PC-3 (cell line): ENCODE results near the gene ASH1L. TPM values are rescaled to one million over a fixed set of nuclear protein-coding genes. Genes with fewer than 3 reads are reported as not detected.
A peak's percentile ranks its signal among the peaks of the same experiment; 100 is the strongest.

Source experiments
- ATAC-seq: fragments of 200-7000 bp; cut with Tn5 transposase; 2 replicates; pipeline ENCODE4 v1.9.1; 2020; ENCODE audit warnings: mild to moderate bottlenecking, moderate library complexity
- BruUV-seq: library from RNA; stranded (reverse); fragments of 400-500 nt; replicated peaks from 2 replicates; lab custom pipeline; 2021; lab: Mats Ljungman, UMichigan
- CTCF ChIA-PET: fragments of 300-600 bp; sonication (Branson Sonifier 250); formaldehyde crosslinking; loops from one replicate; lab custom pipeline; 2022; ENCODE audit warnings: antibody characterized with exemption; lab: Charles Lee
- POLR2A ChIA-PET: fragments of 300-600 bp; sonication (Branson Sonifier 250); formaldehyde crosslinking; loops from one replicate; lab custom pipeline; 2022; ENCODE audit warnings: antibody characterized with exemption; ENCODE audit not compliant: unreplicated experiment; lab: Charles Lee
- DNase-seq: peaks from one replicate; pipeline ENCODE4 v3.0.0-alpha.2; 2015
- H2AFZ ChIP-seq: fragments of 300-600 bp; sonication (generic); 2 replicates; pipeline ENCODE4 v1.6.0; 2016; ENCODE audit warnings: antibody characterized with exemption, low read length
- H3F3A ChIP-seq: fragments of 300-600 bp; sonication (generic); one replicate; pipeline ENCODE4 v1.6.0; 2017; ENCODE audit warnings: antibody characterized with exemption, low read length, control low read depth, mild to moderate bottlenecking; ENCODE audit not compliant: unreplicated experiment
- H3K27ac ChIP-seq: fragments of 300-600 bp; sonication (generic); 2 replicates; pipeline ENCODE4 v1.5.1; 2016; ENCODE audit warnings: mild to moderate bottlenecking, low read length
- H3K27me3 ChIP-seq: fragments of 300-600 bp; sonication (generic); 2 replicates; pipeline ENCODE4 v1.6.1; 2016; ENCODE audit warnings: low read length, mixed read lengths
- H3K36me3 ChIP-seq: fragments of 300-600 bp; sonication (generic); 2 replicates; pipeline ENCODE4 v1.6.1; 2016; ENCODE audit warnings: low read depth, mixed run types, low read length, mixed read lengths
- H3K4me1 ChIP-seq: fragments of 300-600 bp; sonication (generic); 2 replicates; pipeline ENCODE4 v1.5.1; 2016; ENCODE audit warnings: low read length; ENCODE audit not compliant: insufficient read depth
- H3K4me2 ChIP-seq: fragments of 300-600 bp; sonication (generic); 2 replicates; pipeline ENCODE4 v1.6.0; 2016; ENCODE audit warnings: low read length
- H3K4me3 ChIP-seq: fragments of 300-600 bp; sonication (generic); 2 replicates; pipeline ENCODE4 v1.5.1; 2016; ENCODE audit warnings: mild to moderate bottlenecking, low read length, mixed read lengths
- H3K79me2 ChIP-seq: fragments of 300-600 bp; sonication (generic); 2 replicates; pipeline ENCODE4 v1.6.1; 2017; ENCODE audit warnings: low read length, mixed read lengths
- H3K9ac ChIP-seq: fragments of 300-600 bp; sonication (generic); 2 replicates; pipeline ENCODE4 v1.6.0; 2016; ENCODE audit warnings: mild to moderate bottlenecking, low read length
- H3K9me2 ChIP-seq: fragments of 300-600 bp; sonication (generic); replicated peaks from 2 replicates; pipeline ENCODE4 v1.6.1; 2016; ENCODE audit warnings: mixed run types, low read length, mixed read lengths
- H3K9me3 ChIP-seq: fragments of 300-600 bp; sonication (generic); 2 replicates; pipeline ENCODE4 v1.6.1; 2016; ENCODE audit warnings: low read length, mixed read lengths
- H4K20me1 ChIP-seq: fragments of 300-600 bp; sonication (generic); 2 replicates; pipeline ENCODE4 v1.6.1; 2016; ENCODE audit warnings: low read length, mixed read lengths
- EZH2 ChIP-seq: fragments of 300-600 bp; sonication (generic); IDR thresholded peaks from one replicate; pipeline ENCODE4 v1.6.1; 2017; ENCODE audit warnings: antibody characterized with exemption, mild to moderate bottlenecking, low read length; ENCODE audit not compliant: unreplicated experiment
- EZH2phosphoT487 ChIP-seq: fragments of 300-600 bp; sonication (generic); IDR thresholded peaks from 2 replicates; pipeline ENCODE4 v1.6.1; 2018; ENCODE audit warnings: mild to moderate bottlenecking, antibody characterized with exemption, low read length, borderline replicate concordance
- intact Hi-C: fragments of 100-400 bp; cut with micrococcal nuclease; formaldehyde crosslinking; loops from 2 replicates; pipeline ENCODE4 v1.9.0; 2023
- total RNA-seq: library from RNA; depleted of rRNA; stranded (reverse); fragments of >200 nt; gene quantifications from 2 replicates; pipeline ENCODE4 v1.2.3, GENCODE V29; 2014
- TF ChIP-seq, protein P1 (sequence below): fragments of 300-600 bp; sonication (generic); conservative IDR thresholded peaks from 2 replicates; pipeline ENCODE4 v1.5.1; 2017; ENCODE audit warnings: antibody characterized with exemption, low read depth, mild to moderate bottlenecking, low read length

ASH1L gene
- total RNA-seq, 1 experiment from 2014 or later, result 27.6 TPM

DNA sequence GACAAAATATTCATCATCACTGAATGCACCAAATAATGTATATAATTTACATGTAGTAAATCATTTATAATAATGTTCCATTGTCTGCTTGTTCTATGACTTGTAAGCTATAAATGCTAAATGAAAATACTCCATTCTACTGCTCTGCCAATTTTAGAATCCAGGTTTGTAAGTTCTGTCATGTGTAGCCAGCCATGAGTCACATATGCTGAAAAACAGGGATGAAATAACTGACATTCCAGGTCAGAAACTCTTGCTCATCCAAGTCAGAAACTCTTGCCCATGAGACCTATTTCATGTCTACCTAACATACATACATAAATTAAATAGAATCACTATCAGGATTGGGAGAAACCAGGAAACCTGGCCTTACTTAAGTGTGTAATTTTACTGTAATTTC is 95.6 kb downstream of the ASH1L start:
- CTCF ChIA-PET, result interaction anchor here (1.4 kb wide), 1 partner anchor 37 kb away, joined by 3 read pairs; no protein-coding TSS in a partner anchor
- H4K20me1 ChIP-seq, result peaks cover 11% of the 10 kb centered on the region; the same call in 1 of the 2 replicates
- H3K9ac ChIP-seq, result no peak overlapping the region
- no peaks in the 10 kb centered on the region for H3F3A ChIP-seq
- H3K79me2 ChIP-seq, result peaks cover 52% of the 10 kb centered on the region
- H2AFZ ChIP-seq, result no peak overlapping the region
- TF ChIP-seq EZH2phosphoT487 (no peak), EZH2 (no peak)
- TF ChIP-seq, protein P1, sequence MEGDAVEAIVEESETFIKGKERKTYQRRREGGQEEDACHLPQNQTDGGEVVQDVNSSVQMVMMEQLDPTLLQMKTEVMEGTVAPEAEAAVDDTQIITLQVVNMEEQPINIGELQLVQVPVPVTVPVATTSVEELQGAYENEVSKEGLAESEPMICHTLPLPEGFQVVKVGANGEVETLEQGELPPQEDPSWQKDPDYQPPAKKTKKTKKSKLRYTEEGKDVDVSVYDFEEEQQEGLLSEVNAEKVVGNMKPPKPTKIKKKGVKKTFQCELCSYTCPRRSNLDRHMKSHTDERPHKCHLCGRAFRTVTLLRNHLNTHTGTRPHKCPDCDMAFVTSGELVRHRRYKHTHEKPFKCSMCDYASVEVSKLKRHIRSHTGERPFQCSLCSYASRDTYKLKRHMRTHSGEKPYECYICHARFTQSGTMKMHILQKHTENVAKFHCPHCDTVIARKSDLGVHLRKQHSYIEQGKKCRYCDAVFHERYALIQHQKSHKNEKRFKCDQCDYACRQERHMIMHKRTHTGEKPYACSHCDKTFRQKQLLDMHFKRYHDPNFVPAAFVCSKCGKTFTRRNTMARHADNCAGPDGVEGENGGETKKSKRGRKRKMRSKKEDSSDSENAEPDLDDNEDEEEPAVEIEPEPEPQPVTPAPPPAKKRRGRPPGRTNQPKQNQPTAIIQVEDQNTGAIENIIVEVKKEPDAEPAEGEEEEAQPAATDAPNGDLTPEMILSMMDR, result no peak
- peak; percentile 64 for DNase-seq
- H3K9me2 ChIP-seq, result no peaks in the 10 kb centered on the region
- peak; percentile 84 for ATAC-seq
- H3K36me3 ChIP-seq, result peaks cover 10% of the 10 kb centered on the region; the same call in 1 of the 2 replicates
- H3K27ac ChIP-seq, result no peak overlapping the region
- intact Hi-C loops, result no loop called here
- no peak overlapping the region for H3K4me3 ChIP-seq
- H3K4me1 ChIP-seq, result peaks cover 13% of the 10 kb centered on the region; the same call in 1 of the 2 replicates
- no peak overlapping the region for H3K4me2 ChIP-seq
- peaks cover 6% of the 10 kb centered on the region; the same call in 1 of the 2 replicates for H3K9me3 ChIP-seq
- no TSS peak for BruUV-seq
- H3K27me3 ChIP-seq, result no peaks in the 10 kb centered on the region
- POLR2A ChIA-PET, result interaction anchor here (0.5 to 0.8 kb wide), 3 partner anchors 9 to 294 kb away, joined by 3 to 8 read pairs (median 5); no protein-coding TSS in a partner anchor

DNA sequence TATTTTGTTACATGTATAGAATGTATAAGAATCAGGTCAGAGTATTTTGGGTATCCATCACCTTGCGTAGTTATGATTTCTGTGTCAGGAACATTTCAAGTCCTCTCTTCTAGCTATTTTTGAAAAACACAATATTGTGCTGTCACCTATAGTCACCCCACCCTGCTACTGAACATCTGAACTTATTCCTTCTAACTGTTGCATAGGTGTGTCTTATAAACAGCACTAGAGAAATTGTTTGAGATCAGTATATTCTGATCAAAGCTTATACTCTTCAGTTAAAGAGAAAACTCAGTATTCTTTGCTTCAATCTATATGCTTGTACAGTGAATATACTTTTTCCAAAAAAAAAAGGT is 96.0 kb downstream of the ASH1L start:
- H2AFZ ChIP-seq, result no peak overlapping the region
- H3K36me3 ChIP-seq, result peaks cover 6% of the 10 kb centered on the region; the same call in 1 of the 2 replicates
- TF ChIP-seq, protein P1, result no peak
- TF ChIP-seq EZH2phosphoT487 (no peak), EZH2 (no peak)
- H3K79me2 ChIP-seq, result peaks cover 48% of the 10 kb centered on the region
- no peak overlapping the region for H3K9ac ChIP-seq
- no peak overlapping the region for H3K4me3 ChIP-seq
- no peaks in the 10 kb centered on the region for H3F3A ChIP-seq
- no peak overlapping the region for H3K4me2 ChIP-seq
- peaks cover 4% of the 10 kb centered on the region; the same call in 1 of the 2 replicates for H3K9me3 ChIP-seq
- H3K27me3 ChIP-seq, result no peaks in the 10 kb centered on the region
- no peak overlapping the region for H3K27ac ChIP-seq
- ATAC-seq (no peak), DNase-seq (no peak)
- ChIA-PET POLR2A (interaction anchor here (0.5 kb wide), 2 partner anchors 9 to 12 kb away, joined by 3 to 5 read pairs; no protein-coding TSS in a partner anchor), CTCF (interaction anchor here (1.4 kb wide), 1 partner anchor 38 kb away, joined by 3 read pairs; no protein-coding TSS in a partner anchor)
- H4K20me1 ChIP-seq, result peaks cover 11% of the 10 kb centered on the region; the same call in 1 of the 2 replicates
- H3K9me2 ChIP-seq, result no peaks in the 10 kb centered on the region
- peaks cover 13% of the 10 kb centered on the region; the same call in 1 of the 2 replicates for H3K4me1 ChIP-seq
- BruUV-seq, result no TSS peak
- intact Hi-C loops, result no loop called here
